Hippocampal formation (tissue), 2 donors: Measurements from ENCODE around the gene CRIP2.

Source experiments
- DNase-seq, 2 donors: peaks; one replicate each; lab custom pipeline; 2025; lab: John Stamatoyannopoulos, UW

Gene CRIP2

GRCh38 chr14:105444859-105445258, 29.8 kb upstream of the CRIP2 start:
- DNase-seq, result no peak

- DNase-seq, result no peak
These were observed 29.3 kb upstream of the CRIP2 start for GRCh38 chr14:105445290-105445689.

GRCh38 chr14:105445901-105446845, 28.4 kb upstream of the CRIP2 start:
- DNase-seq, result no peak

GRCh38 chr14:105446971-105447370, 27.6 kb upstream of the CRIP2 start:
- no peak for DNase-seq

- DNase-seq, result no peak
These were observed 26.7 kb upstream of the CRIP2 start for GRCh38 chr14:105447651-105448640.

GRCh38 chr14:105448706-105449111, 25.9 kb upstream of the CRIP2 start:
- DNase-seq, result peak; percentile 18 to 68

- DNase-seq, result no peak
These were observed 25.1 kb upstream of the CRIP2 start for GRCh38 chr14:105449276-105450122.

GRCh38 chr14:105450123-105450505, 24.5 kb upstream of the CRIP2 start:
- DNase-seq, result no peak

GRCh38 chr14:105450864-105451720, 23.5 kb upstream of the CRIP2 start:
- DNase-seq, result no peak

GRCh38 chr14:105452963-105453362, 21.7 kb upstream of the CRIP2 start:
- DNase-seq, result no peak

- DNase-seq, result no peak
These were observed 20.8 kb upstream of the CRIP2 start for GRCh38 chr14:105453847-105454246.

GRCh38 chr14:105455086-105455640, 19.5 kb upstream of the CRIP2 start:
- no peak for DNase-seq

GRCh38 chr14:105455766-105456660, 18.6 kb upstream of the CRIP2 start:
- DNase-seq, result no peak

GRCh38 chr14:105456736-105457617, 17.6 kb upstream of the CRIP2 start:
- no peak for DNase-seq

GRCh38 chr14:105458010-105458409, 16.6 kb upstream of the CRIP2 start:
- DNase-seq, result no peak

GRCh38 chr14:105458571-105458970, 16.1 kb upstream of the CRIP2 start:
- no peak for DNase-seq

- DNase-seq, result no peak
These were observed 14.5 kb upstream of the CRIP2 start for GRCh38 chr14:105460116-105460515.

- DNase-seq, result no peak
These were observed 14.0 kb upstream of the CRIP2 start for GRCh38 chr14:105460616-105461015.
